Fibroblast of lung (primary cell): ENCODE results near the gene HMOX2. TPM values are rescaled to one million over a fixed set of nuclear protein-coding genes. Genes with fewer than 3 reads are reported as not detected.

Experiments used
- DNase-seq, 2 donors: peaks; one replicate each; pipeline versions ENCODE4 v3.0.0 to v3.0.0-alpha.2; 2010; ENCODE audit warnings: low read depth in 2 of 2
- H2AFZ ChIP-seq: 2 replicates; pipeline ENCODE4 v1.5.1; 2012; ENCODE audit warnings: low read length, control low read depth, inconsistent platforms
- H3K27ac ChIP-seq: 2 replicates; pipeline ENCODE4 v1.5.1; 2011; ENCODE audit warnings: low read length, control low read depth; ENCODE audit not compliant: insufficient read depth
- H3K27me3 ChIP-seq: 2 replicates; pipeline ENCODE4 v1.5.1; 2011; ENCODE audit warnings: mild to moderate bottlenecking, low read length; ENCODE audit not compliant: control insufficient read depth, insufficient read depth
- H3K36me3 ChIP-seq: 2 replicates; pipeline ENCODE4 v1.5.1; 2011; ENCODE audit warnings: low read length; ENCODE audit not compliant: control insufficient read depth, insufficient read depth
- H3K4me1 ChIP-seq: 2 replicates; pipeline ENCODE4 v1.5.1; 2011; ENCODE audit warnings: low read length; ENCODE audit not compliant: control insufficient read depth, insufficient read depth; ENCODE audit errors: extremely low read depth
- H3K4me2 ChIP-seq: 2 replicates; pipeline ENCODE4 v1.5.1; 2011; ENCODE audit warnings: low read length, control low read depth; ENCODE audit not compliant: insufficient read depth; ENCODE audit errors: extremely low read depth
- H3K4me3 ChIP-seq, 4 experiments: fragments of 200-600 bp in 1 of 4; sonication (generic) in 1 of 4; replicated peaks in 1 of 4; 2 replicates each; pipeline ENCODE4 v1.5.1; 2011 to 2016; ENCODE audit warnings: low read length in 4 of 4, low read depth in 3 of 4, mild to moderate bottlenecking in 3 of 4, control low read depth in 2 of 4, inconsistent platforms in 1 of 4, mixed read lengths in 1 of 4; ENCODE audit not compliant: insufficient read depth in 1 of 4; ENCODE audit errors: control extremely low read depth in 1 of 4
- H3K79me2 ChIP-seq: 2 replicates; pipeline ENCODE4 v1.5.1; 2012; ENCODE audit warnings: mild to moderate bottlenecking, low read length, inconsistent platforms; ENCODE audit not compliant: control insufficient read depth, insufficient read depth
- H3K9ac ChIP-seq: 2 replicates; pipeline ENCODE4 v1.5.1; 2011; ENCODE audit warnings: mild to moderate bottlenecking, low read length, control low read depth; ENCODE audit not compliant: insufficient read depth
- H3K9me3 ChIP-seq: 2 replicates; pipeline ENCODE4 v1.5.1; 2012; ENCODE audit warnings: low read depth, low read length; ENCODE audit not compliant: control insufficient read depth, insufficient read depth
- H4K20me1 ChIP-seq: 2 replicates; pipeline ENCODE4 v1.5.1; 2011; ENCODE audit warnings: low read length; ENCODE audit not compliant: control insufficient read depth, insufficient read depth; ENCODE audit errors: extremely low read depth
- CTCF ChIP-seq, 2 donors: IDR thresholded peaks in 1 of 2; conservative IDR thresholded peaks in 1 of 2; 1 replicate in 1 of 2; 2 replicates in 1 of 2; pipeline ENCODE4 v1.5.1; 2011 to 2012; ENCODE audit warnings: low read length in 2 of 2, control low read depth in 1 of 2, inconsistent platforms in 1 of 2, low read depth in 1 of 2, mild to moderate bottlenecking in 1 of 2
- EZH2 ChIP-seq: IDR thresholded peaks from 2 replicates; pipeline ENCODE4 v1.5.1; 2012; ENCODE audit warnings: low read length, control low read depth, mild to moderate bottlenecking; ENCODE audit errors: missing control alignments
- polyA plus RNA-seq, 2 donors: library from polyadenylated mRNA; depleted of rRNA in 1 of 2; stranded (reverse) in 1 of 2; unstranded in 1 of 2; fragments of >200 nt; gene quantifications; 2 replicates each; pipeline ENCODE4 v1.2.1, GENCODE V29; 2011 to 2012; ENCODE audit warnings: missing spikeins in 1 of 2
- total RNA-seq: library from RNA; depleted of rRNA; stranded (reverse); fragments of >200 nt; gene quantifications from 2 replicates; pipeline ENCODE4 v1.2.1, GENCODE V29; 2014

The HMOX2 gene
- total and polyA plus RNA-seq, 2 donors (not counting 1 experiment from before 2014, with no cell fraction given), result 40.0 to 45.7 TPM

GRCh38 chr16:4520913-4521312, 44.7 kb downstream of the HMOX2 start:
- Histone ChIP-seq H3K9me3 (no peaks in the 10 kb centered on the region), H4K20me1 (no peaks in the 10 kb centered on the region), H2AFZ (no peak overlapping the region), H3K27ac (no peak overlapping the region), H3K79me2 (no peaks in the 10 kb centered on the region), H3K27me3 (no peaks in the 10 kb centered on the region), H3K9ac (no peak overlapping the region), H3K4me1 (no peaks in the 10 kb centered on the region), H3K4me3 (no peak overlapping the region), H3K4me2 (no peak overlapping the region), H3K36me3 (no peaks in the 10 kb centered on the region)
- TF ChIP-seq EZH2 (no peak), CTCF (conservative IDR thresholded peaks at IDR 0.05 in 1 of 2, IDR thresholded peaks at IDR 0.05 in 1 of 2; ENCODE audit: low read depth in 1 of 2, low read length in 2 of 2) (no peak)
- no peak for DNase-seq

GRCh38 chr16:4522051-4522581, 45.9 kb downstream of the HMOX2 start:
- H3K9me3 ChIP-seq, result no peaks in the 10 kb centered on the region
- TF ChIP-seq CTCF (conservative IDR thresholded peaks at IDR 0.05 in 1 of 2, IDR thresholded peaks at IDR 0.05 in 1 of 2; ENCODE audit: low read depth in 1 of 2, low read length in 2 of 2) (no peak), EZH2 (no peak)
- H3K36me3 ChIP-seq, result no peaks in the 10 kb centered on the region
- no peaks in the 10 kb centered on the region for H3K27me3 ChIP-seq
- DNase-seq, result peak in 1 of 2 donors; percentile 28
- H3K9ac ChIP-seq, result no peak overlapping the region
- no peak overlapping the region for H3K27ac ChIP-seq
- no peak overlapping the region for H2AFZ ChIP-seq
- no peaks in the 10 kb centered on the region for H3K4me1 ChIP-seq
- no peaks in the 10 kb centered on the region for H4K20me1 ChIP-seq
- no peak overlapping the region for H3K4me3 ChIP-seq
- H3K4me2 ChIP-seq, result no peak overlapping the region
- no peaks in the 10 kb centered on the region for H3K79me2 ChIP-seq

- Histone ChIP-seq H3K27me3 (no peaks in the 10 kb centered on the region), H4K20me1 (no peaks in the 10 kb centered on the region), H3K9ac (no peak overlapping the region), H3K4me2 (no peak overlapping the region), H3K4me1 (no peaks in the 10 kb centered on the region), H3K9me3 (no peaks in the 10 kb centered on the region), H3K4me3 (no peak overlapping the region), H3K27ac (no peak overlapping the region), H3K36me3 (no peaks in the 10 kb centered on the region), H2AFZ (no peak overlapping the region), H3K79me2 (no peaks in the 10 kb centered on the region)
- DNase-seq, result no peak
- no peak for TF ChIP-seq EZH2
- TF ChIP-seq CTCF (conservative IDR thresholded peaks at IDR 0.05 in 1 of 2, IDR thresholded peaks at IDR 0.05 in 1 of 2; ENCODE audit: low read depth in 1 of 2, low read length in 2 of 2), result no peak
Observed at GRCh38 chr16:4523686-4524085, 47.5 kb downstream of the HMOX2 start.
